Activated CD4-positive, alpha-beta T cell treated with anti-CD3 and anti-CD28 coated beads, Interleukin-2, amount 50 U/mL, for 16 hours (primary cell): Measurements from ENCODE around the gene OR6N1.

Source experiments
- DNase-seq: peaks from one replicate; pipeline ENCODE4 v3.0.0-alpha.2; 2020

The OR6N1 gene

DNA sequence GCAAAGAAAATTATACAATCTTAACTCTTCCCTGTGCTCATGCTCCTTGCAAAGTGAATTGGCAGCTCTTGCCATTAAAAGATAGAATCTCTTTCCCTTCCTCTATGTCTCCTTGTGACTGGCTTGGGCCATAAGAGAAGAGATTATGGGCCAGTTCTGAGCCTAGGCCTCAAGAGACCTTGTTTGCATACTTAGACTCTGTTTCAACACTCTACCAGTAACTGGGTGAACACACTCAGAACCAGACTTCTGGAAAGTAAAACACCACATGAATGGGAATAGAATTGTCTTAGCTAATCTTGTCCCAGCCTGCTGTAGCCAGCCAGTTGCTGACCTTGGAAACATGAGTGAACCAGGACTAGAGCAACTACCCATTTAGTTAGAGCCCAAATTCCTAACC, 36.1 kb downstream of the OR6N1 start:
- DNase-seq: no peak

DNA sequence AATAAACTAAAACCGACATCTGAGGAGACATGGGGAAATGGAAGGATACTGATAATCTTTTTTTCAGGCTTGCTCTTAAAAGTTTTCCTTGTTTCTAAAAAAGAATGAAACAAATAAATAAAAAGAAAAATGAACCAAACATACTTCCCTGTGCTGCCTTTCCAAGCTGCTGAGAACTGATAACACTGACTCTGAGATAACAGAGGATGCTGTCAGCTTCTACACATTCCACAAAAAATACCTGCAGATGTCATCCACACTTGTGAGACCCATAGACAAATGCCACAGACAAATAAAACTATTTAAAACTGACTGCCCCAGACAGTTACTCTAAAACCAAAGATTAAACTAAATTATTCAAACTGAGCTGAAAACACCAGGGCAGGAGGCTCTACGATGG, 39.5 kb downstream of the OR6N1 start:
- DNase-seq: no peak

DNA sequence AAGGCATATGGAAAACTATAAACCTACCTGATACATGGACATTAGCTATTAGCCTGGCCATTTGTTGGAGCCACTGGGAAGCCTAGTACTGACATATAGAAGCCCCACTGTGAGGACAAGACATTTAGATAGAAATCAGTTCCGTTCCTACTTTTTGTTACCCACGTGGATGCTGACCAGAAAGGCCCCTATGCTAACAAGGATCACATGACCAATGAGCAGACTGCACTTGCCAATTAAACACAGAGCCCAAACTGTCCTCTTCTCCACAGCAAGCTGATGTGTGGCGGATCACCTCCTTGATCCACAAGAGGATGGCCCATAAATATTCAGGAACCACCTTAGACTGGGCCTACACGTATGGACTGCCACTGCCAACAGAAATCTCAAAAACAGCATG, 40.3 kb downstream of the OR6N1 start:
- no peak for DNase-seq

DNA sequence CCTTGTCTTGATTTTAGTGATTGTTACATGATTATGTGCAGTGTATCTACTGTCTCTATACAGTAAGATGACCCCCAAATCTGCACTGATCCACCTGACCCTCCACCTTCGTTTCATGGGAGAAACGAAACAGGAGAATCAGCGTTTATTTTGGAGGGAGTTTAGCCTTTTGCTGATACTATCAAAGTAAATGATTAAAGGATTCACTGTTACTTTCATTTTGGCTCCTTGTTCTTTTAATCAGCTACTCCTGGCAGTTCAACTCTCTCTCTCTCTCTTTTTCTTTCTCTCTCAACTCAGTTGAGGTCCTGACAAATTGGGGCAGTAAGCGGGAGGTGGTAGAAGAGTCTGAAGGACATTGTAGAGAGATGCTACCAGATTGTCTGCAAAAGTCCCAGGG, 41.5 kb downstream of the OR6N1 start:
- no peak for DNase-seq

DNA sequence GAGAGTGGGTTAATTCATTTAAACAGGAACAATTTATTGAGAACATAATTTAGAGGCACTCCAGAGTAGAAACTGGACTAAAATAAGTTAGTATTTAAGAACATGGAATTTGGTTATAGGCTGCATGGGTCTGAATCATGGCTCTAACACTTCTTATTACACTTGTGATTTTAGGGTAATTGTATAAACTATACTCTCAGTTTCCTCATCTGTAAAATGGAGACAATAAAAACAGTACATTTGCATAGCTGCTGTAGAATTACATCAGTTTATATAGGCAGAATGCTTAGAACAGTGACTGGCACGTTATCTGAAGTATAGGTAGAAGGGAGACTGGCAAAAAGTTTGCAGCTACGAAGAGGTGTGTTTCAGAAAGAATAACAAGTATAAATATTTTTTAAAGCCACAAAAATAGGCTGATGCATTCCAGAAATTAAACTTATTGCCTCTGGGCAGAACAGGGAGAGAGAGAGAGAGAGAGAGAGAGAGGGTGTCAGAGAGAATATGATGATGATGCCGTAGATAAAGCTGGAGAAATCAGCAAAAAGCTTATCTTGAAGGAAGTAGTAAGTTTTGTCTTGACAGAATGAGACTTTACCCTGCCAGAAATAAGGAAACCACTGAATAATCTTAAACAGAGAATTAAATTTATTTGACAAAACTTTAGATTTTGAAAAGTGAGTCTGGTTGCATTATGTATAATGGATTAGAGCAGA, 43.3 kb downstream of the OR6N1 start:
- DNase-seq: no peak

DNA sequence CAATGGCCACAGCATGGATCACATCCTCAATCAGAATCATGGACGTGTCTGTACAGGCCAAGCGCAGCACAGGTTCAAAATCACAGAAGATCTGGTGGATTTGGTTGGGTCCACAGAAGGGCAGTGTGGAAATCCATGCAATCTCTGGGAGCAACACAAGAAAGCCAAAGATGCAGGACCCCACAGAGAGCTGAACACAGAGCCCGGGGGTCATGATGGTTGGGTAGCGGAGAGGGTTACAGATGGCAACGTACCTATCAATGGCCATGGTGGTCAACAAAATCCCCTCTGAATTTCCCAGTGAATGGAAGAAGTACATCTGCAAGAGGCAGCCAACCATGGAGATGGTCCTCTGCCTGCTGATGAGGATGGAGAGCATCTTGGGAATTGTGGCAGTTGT, 47.6 kb downstream of the OR6N1 start:
- no peak for DNase-seq

DNA sequence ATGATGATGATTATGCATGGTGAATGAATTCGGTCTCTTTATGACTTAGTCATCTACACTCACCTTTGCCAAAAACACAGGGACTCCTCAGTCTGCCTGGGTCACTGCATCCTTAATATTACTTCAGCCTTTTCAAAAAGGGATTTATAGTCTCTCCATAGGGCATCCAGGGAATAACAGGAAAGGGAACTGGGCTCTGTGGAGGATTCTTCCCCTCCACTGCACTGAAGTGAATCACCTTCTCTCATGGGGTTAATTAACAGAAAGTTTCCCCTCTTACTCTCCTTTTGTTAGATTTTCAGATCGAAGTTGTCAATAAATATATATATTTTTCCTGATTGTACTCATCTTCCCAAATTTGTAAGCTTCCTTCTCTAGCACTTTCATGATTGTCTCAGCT, 51.4 kb downstream of the OR6N1 start, which contains the start of gene OR6K3:
Gene OR6K3 (minus strand): TSS at position 101 of the 400 bp plus-strand sequence. CDS start 2,605 bp downstream, outside the sequence.
- no peak for DNase-seq

DNA sequence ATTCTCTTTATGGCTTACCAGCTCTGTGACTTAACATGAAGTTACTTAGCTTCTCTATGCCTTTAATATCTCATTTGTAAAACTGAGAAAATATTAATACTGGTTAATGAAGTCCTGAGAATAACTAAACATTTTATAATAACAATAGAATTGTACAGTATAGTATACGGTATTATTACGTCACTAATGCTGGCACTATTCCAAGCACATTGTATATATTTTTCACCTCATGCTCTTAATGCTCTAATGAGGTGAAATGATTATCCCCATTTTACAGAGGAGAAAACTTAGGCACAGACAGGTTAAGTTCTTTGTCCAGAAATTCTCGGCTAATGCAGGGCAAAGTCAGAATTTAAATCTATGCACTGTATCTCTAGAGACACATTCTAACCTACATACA, 52.3 kb downstream of the OR6N1 start:
- no peak for DNase-seq

DNA sequence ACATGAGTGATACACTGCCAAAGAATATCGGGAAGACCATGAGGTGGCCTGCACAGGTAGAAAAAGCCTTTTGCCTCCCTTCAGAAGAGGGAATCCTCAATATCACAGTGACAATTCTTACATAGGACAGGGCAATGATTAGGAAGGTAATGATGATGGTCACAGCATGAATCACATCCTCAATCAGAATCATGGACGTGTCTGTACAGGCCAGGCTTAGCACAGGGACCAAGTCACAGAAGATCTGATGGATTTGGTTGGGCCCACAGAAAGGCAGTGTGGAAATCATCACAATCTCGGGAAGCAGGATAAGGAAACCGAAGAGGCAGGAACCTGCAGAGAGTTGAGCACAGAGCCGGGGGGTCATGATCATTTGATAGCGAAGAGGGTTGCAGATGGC, 54.7 kb downstream of the OR6N1 start:
- DNase-seq: no peak

DNA sequence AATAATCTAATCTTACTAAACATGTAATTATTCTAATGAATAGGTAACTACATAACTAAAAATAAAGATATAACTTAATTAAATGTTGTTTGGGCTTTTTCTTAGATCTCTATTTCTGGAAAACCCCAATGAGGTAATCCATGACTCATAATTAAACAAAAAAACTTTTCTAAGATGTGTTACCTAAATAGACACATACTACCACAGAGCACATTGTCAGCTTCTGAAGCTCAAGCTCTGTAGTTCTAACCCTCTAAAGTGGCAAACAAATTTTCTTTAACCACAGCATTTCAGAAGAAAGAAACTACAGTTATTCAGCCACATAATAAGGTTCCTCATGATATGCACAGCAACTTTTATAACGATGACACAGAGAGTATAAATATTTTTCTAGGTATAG, 55.7 kb downstream of the OR6N1 start:
- DNase-seq: peak; percentile 54

DNA sequence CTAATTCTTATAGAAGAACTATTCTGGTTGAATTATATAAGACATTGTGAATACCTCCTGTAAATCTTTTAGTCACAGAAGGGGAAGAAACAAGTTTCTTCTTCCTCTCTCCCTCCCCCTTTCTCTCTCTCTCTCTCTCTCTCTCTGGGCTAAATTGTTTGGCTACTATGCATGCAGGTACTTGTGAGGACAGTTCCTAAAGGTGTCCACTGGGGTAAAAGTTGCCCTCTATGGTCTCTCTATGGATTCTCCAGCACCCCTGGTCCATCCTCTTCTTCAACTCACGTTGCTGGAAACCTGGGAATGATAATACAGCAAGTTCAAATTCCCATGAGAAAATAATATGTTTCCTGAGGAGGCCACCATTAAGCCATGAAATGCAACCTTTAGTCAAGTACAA, 57.2 kb downstream of the OR6N1 start:
- no peak for DNase-seq
